ENCODE data around the gene PCED1B. TPM values are rescaled to one million over a fixed set of nuclear protein-coding genes. Genes with fewer than 3 reads are reported as not detected.

The PCED1B gene
- total RNA-seq, 3 donors from 2014 or later, result 1.6 to 6.2 (median 5.1) TPM

DNA sequence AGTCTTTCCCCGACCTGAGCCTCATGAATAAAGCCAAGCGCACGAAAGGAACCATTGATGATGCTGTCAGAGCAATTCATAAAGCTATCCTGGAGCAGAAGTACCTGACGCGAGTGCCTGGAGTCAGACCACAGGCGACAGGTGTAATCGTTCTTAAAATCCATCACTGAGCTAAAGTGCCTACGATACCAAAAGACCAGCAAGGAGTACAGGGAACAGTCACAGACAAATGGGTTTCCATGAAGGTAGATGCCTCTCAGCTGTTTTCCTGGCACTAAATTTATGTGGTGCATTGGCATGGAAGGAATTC is 1.4 kb upstream of the PCED1B start:
- no peak for DNase-seq (ENCODE audit: low spot score in 2 of 2)
- Histone ChIP-seq H3K4me3 (peak overlapping the region; percentile 74 to 84 (median 77)), H3K36me3 (no peaks in the 10 kb centered on the region), H3K27ac (peak overlapping the region; percentile 94), H3K9me3 (no peaks in the 10 kb centered on the region), H3K27me3 (no peaks in the 10 kb centered on the region), H3K4me1 (no peaks in the 10 kb centered on the region)
- intact Hi-C loops (cut with DNase I; ENCODE audit: low total_unique reads), result no loop called here
- TF ChIP-seq POLR2A (IDR thresholded peaks at IDR 0.05) (no peak), POLR2AphosphoS5 (IDR thresholded peaks at IDR 0.05) (no peak)
- TF ChIP-seq, protein P1, sequence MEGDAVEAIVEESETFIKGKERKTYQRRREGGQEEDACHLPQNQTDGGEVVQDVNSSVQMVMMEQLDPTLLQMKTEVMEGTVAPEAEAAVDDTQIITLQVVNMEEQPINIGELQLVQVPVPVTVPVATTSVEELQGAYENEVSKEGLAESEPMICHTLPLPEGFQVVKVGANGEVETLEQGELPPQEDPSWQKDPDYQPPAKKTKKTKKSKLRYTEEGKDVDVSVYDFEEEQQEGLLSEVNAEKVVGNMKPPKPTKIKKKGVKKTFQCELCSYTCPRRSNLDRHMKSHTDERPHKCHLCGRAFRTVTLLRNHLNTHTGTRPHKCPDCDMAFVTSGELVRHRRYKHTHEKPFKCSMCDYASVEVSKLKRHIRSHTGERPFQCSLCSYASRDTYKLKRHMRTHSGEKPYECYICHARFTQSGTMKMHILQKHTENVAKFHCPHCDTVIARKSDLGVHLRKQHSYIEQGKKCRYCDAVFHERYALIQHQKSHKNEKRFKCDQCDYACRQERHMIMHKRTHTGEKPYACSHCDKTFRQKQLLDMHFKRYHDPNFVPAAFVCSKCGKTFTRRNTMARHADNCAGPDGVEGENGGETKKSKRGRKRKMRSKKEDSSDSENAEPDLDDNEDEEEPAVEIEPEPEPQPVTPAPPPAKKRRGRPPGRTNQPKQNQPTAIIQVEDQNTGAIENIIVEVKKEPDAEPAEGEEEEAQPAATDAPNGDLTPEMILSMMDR (IDR thresholded peaks at IDR 0.05), result no peak

GRCh38 chr12:47078733-47079467 is 521 bp upstream of the PCED1B start:
- Histone ChIP-seq H3K27me3 (no peaks in the 10 kb centered on the region), H3K9me3 (no peaks in the 10 kb centered on the region), H3K4me3 (peak overlapping the region; percentile 74 to 84 (median 77)), H3K27ac (peak overlapping the region; percentile 94), H3K4me1 (no peaks in the 10 kb centered on the region), H3K36me3 (no peaks in the 10 kb centered on the region)
- TF ChIP-seq POLR2A (IDR thresholded peaks at IDR 0.05) (no peak), POLR2AphosphoS5 (IDR thresholded peaks at IDR 0.05) (no peak)
- TF ChIP-seq, protein P1 (IDR thresholded peaks at IDR 0.05), result no peak
- intact Hi-C loops (cut with DNase I; ENCODE audit: low total_unique reads), result no loop called here
- DNase-seq (ENCODE audit: low spot score in 2 of 2), result peak in 1 of 2 donors; percentile 62

DNA sequence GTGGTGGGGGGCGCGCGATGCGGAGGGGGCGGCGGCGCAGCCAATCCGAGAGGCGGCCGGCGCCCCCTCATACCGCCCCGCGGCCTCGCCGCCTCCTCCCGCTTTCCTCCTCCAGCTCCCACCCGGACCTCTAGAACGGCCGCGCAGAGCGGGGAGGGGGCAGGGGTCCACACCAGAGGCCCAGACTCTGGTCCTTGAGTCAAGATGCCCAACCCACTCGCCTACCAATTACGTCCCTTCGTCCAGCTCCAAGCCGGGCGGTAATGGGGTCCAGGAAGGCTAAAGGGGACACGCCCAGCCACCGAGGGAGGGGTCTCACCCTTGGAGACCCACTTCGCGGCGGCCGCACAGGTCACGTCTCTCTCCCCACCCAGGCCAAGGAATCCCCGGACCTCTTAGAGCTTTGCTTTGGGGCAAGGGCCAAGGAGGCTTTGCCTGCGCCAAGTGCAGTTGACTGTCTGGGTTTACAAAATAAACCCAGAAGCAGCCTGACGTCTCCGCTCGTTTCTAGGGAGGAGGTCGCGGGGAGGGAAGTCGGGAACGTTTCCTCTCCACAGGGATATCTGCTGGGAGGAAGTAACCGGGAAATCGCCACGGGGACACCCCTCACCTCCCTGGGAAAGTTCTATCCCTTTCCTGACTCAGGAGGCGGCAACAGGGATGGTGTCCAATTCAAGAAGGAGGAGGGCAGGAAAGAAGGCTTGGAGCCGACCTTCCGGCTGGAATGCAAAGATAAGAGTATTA is 732 bp downstream of the PCED1B start:
- H3K4me1 ChIP-seq, result no peaks in the 10 kb centered on the region
- TF ChIP-seq POLR2A (IDR thresholded peaks at IDR 0.05), result no peak
- TF ChIP-seq POLR2AphosphoS5 (IDR thresholded peaks at IDR 0.05), result peak in 2 of 3 donors; percentile 11 to 25
- TF ChIP-seq, protein P1 (IDR thresholded peaks at IDR 0.05), result no peak
- peak in 1 of 2 donors; percentile 68 for DNase-seq (ENCODE audit: low spot score in 2 of 2)
- H3K27me3 ChIP-seq, result no peaks in the 10 kb centered on the region
- H3K36me3 ChIP-seq, result no peaks in the 10 kb centered on the region
- intact Hi-C loops (cut with DNase I; ENCODE audit: low total_unique reads), result no loop called here
- H3K27ac ChIP-seq, result peak overlapping the region; percentile 94
- no peaks in the 10 kb centered on the region for H3K9me3 ChIP-seq
- H3K4me3 ChIP-seq, result peak overlapping the region; percentile 74 to 84 (median 77)

DNA sequence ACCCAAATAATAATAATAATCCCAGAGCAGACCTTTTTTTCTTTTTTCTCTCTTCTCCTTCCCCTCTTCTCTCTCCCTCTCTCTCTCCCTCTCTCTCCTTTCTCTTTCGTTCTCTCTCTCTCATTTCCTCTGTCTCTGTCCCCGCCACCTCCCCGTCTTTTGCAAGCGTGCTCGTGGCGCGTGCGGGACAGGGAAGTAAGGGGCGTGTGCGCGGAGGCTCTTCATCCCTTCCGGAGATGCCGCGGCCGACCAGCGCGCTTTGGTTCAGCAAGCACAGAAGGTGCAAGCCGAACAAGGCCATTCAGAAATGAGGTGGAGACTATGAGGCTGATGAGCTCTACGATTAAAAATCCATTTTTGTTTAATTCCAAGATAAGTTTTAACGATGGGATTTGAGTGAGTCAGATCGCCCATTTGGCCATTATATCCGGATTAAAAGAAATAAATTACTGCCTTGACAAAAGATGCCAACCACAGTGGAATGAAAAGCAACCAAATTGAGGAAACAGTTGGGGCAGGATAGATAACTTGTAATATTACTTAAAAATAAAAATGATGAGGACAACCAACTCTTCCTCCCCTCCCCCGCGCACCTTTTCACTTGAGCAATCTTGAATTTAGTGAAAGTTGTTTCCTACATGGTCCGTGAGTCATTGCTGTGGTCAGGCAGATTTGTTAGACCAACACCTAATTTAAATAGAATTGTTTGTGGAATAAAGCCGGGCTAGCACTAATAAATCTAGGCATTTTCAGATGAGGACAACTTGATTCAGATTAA is 1.5 kb downstream of the PCED1B start:
- DNase-seq (ENCODE audit: low spot score in 2 of 2), result peak in 1 of 2 donors; percentile 58
- Histone ChIP-seq H3K36me3 (no peaks in the 10 kb centered on the region), H3K9me3 (no peaks in the 10 kb centered on the region), H3K27me3 (no peaks in the 10 kb centered on the region), H3K4me1 (no peaks in the 10 kb centered on the region), H3K27ac (peak overlapping the region; percentile 94), H3K4me3 (peak overlapping the region; percentile 74 to 84 (median 77))
- intact Hi-C loops (cut with DNase I; ENCODE audit: low total_unique reads), result no loop called here
- peak; percentile 25 to 59 (median 49) for TF ChIP-seq POLR2AphosphoS5 (IDR thresholded peaks at IDR 0.05)
- TF ChIP-seq, protein P1 (IDR thresholded peaks at IDR 0.05), result no peak
- TF ChIP-seq POLR2A (IDR thresholded peaks at IDR 0.05), result no peak
